Vagina (tissue), 2 donors: Measurements from ENCODE around the gene HIF1A.

ENCODE experiments used
- CTCF ChIP-seq, 3 experiments: fragments of 450-650 bp in 2 of 3; fragments of 200-600 bp in 1 of 3; sonication (generic) in 1 of 3; IDR thresholded peaks; one replicate each; pipeline ENCODE4 v1.5.1; 2017 to 2019; ENCODE audit warnings: antibody characterized with exemption in 3 of 3, mild to moderate bottlenecking in 2 of 3, moderate library complexity in 2 of 3
- POLR2A ChIP-seq, 2 donors: fragments of 450-650 bp; IDR thresholded peaks; one replicate each; pipeline ENCODE4 v1.6.1; 2017; ENCODE audit warnings: antibody characterized with exemption in 2 of 2, mild to moderate bottlenecking in 2 of 2, moderate library complexity in 2 of 2

GRCh38 chr14:61690982-61691381 lies 4.3 kb upstream of the HIF1A start:
- TF ChIP-seq CTCF (IDR thresholded peaks at IDR 0.05) (no peak), POLR2A (IDR thresholded peaks at IDR 0.05) (no peak)
